Epithelial cell of proximal tubule (primary cell): ENCODE results near the gene ZYX. TPM values are rescaled to one million over a fixed set of nuclear protein-coding genes. Genes with fewer than 3 reads are reported as not detected.

ENCODE experiments used
- DNase-seq: peaks from one replicate; pipeline ENCODE4 v3.0.0-alpha.2; 2011; ENCODE audit warnings: low read depth
- H3K4me3 ChIP-seq: 2 replicates; pipeline ENCODE4 v1.5.1; 2011; ENCODE audit warnings: low read depth, mild to moderate bottlenecking, low read length
- total RNA-seq: library from RNA; depleted of rRNA; stranded (reverse); fragments of >200 nt; gene quantifications from 2 replicates; pipeline ENCODE4 v1.2.3, GENCODE V29; 2015
- TF ChIP-seq, protein P1 (sequence below): conservative IDR thresholded peaks from 2 replicates; pipeline ENCODE4 v1.5.1; 2012; ENCODE audit warnings: low read depth, mild to moderate bottlenecking, low read length

The ZYX gene
- total RNA-seq, 1 donor from 2014 or later, result 117 TPM

DNA sequence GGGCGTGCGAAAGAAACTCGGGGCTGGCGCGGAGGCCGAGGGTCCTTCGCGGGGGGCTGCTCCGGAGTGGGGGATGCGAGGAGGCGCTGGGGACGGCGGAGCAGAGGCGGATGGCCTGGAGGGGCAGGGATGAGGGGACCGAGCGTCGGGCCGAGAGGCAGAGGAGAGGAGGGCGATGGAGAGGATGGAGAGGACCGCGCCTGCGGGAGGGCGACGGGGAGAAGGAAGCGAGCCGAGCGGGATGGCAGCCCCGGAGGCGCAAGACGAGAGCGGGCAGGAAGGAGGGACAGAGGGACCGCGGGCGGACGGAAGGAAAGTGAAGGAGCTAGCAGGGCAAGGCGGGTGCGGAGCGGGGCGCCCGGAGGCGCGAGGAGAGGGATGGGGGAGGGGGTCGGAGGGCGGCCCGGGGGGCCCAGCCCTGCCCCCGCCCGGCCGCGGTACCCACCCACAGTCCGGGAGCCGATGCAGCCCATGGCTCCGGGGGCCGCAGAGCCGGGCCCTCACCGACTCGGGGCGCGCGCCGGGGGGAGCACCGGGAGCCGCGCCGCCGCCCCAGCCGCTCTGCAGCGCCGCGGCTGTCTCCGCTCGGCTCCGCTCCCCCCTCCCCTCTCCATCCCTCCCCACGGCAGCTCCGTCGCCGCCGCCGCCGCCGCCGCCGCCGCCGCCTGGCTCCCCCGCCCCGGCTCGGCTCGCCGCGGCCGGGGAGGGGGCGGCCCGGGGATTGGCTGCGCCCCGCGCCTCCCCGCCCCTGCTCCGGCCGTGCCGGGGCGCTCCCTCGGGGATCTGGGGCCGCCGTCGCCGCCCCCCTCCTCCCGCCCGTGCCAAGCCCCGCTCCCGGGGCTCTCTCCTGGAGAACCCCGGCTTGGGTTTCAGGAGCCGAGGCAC, 18.8 kb upstream of the ZYX start, which contains the start of gene FAM131B:
FAM131B (minus strand) TSS at position 583 of the 885 bp plus-strand sequence; CDS start at position 473, 110 bp downstream.
- DNase-seq, result no peak
- TF ChIP-seq, protein P1, sequence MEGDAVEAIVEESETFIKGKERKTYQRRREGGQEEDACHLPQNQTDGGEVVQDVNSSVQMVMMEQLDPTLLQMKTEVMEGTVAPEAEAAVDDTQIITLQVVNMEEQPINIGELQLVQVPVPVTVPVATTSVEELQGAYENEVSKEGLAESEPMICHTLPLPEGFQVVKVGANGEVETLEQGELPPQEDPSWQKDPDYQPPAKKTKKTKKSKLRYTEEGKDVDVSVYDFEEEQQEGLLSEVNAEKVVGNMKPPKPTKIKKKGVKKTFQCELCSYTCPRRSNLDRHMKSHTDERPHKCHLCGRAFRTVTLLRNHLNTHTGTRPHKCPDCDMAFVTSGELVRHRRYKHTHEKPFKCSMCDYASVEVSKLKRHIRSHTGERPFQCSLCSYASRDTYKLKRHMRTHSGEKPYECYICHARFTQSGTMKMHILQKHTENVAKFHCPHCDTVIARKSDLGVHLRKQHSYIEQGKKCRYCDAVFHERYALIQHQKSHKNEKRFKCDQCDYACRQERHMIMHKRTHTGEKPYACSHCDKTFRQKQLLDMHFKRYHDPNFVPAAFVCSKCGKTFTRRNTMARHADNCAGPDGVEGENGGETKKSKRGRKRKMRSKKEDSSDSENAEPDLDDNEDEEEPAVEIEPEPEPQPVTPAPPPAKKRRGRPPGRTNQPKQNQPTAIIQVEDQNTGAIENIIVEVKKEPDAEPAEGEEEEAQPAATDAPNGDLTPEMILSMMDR, result no peak
- H3K4me3 ChIP-seq, result peak within 1 kb of the TSS; percentile 41

DNA sequence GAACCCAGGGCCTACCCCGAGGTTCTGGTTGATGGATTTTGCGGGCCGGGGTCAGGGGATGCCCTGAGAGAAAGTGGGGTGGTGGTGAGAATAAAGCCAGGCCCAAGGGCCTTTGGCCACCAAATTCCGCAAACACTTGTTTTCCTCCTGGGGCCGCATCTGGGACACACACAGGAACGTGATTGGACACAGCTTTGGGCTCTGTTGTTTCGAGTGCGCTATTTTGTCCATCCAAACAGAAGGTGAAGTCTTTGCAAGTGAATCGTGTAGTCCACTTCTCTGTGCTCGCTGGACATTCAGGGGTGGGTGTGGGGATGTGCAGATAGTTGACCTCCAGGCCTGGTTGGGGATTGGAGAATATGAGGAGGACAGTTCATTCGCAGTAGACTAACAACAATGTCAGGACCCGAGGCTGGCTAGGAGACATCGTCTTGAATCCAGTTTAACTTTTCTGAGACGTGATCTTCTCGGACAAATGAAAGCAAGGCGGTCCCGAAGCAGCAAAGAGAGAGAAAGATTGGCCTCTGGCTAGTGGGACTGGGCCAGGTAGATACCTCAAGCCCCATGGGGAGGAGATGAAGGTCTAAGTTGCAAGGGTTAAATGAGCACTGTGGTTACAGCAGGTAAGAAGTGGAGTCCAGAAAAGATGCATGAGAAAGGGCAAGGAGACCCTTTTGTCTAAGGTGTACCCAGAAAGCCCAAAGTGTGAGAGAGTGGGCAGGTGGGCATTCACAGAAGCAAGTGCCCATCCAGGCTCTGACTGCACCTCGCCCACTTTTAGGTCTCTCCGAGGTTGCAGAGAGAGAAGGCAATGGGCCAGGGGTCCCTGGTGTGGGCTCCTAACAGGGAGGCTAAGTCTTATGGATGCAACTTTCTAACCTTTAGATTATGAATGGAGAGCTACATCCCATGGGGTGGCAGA, 17.9 kb upstream of the ZYX start:
- no peak overlapping the region for H3K4me3 ChIP-seq
- no peak for DNase-seq
- TF ChIP-seq, protein P1, result no peak

DNA sequence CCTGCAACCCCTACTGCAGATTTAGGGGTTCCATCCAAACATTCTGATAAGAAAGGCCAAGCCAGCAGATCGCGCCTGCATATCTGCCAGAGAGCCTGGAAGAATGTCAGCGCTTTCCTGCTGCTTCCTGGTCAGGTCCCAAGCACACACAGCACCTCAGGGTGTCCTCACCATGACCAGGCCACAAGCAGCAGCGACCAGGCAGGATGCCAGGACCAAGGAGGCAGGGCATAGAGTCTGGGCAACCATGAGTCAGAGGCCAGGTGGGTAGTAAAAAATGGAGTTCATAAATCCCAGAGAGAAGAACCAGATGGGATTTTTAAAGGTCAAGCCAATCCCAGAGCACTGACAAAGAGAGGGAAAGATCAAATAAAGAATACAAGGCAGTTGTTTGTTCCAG, 13.2 kb upstream of the ZYX start:
- TF ChIP-seq, protein P1, result no peak
- DNase-seq, result no peak
- H3K4me3 ChIP-seq, result no peak overlapping the region

- DNase-seq, result no peak
- H3K4me3 ChIP-seq, result no peak overlapping the region
- TF ChIP-seq, protein P1, result no peak
These were observed 12.8 kb upstream of the ZYX start for GRCh38 chr7:143368387-143368786.

- H3K4me3 ChIP-seq, result no peak overlapping the region
- no peak for DNase-seq
- TF ChIP-seq, protein P1, result no peak
These were observed 11.2 kb upstream of the ZYX start for GRCh38 chr7:143369678-143370651.

DNA sequence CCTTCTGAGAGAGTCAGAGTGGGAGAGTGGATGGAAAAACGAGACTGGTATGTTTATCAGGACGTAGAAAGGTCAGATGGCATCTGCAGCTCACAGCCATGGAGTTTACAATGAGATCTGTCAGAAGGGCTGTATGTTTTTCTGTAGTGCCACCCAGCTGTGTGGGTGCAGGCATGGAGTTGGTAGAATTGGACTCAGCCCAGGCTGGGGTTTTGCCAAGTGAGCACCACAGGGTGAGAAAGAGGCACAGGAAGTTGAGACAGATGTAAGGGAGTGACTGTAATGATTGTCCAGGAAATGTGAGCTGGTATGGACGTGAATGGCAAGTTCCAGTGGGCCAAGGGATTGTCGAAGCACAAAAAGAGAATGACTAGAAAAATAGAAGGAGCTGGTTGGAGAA, 9.1 kb upstream of the ZYX start:
- TF ChIP-seq, protein P1, result peak; percentile 30
- DNase-seq, result no peak
- no peak overlapping the region for H3K4me3 ChIP-seq
